ENCODE data around the gene IRF2BP1. TPM values are rescaled to one million over a fixed set of nuclear protein-coding genes. Genes with fewer than 3 reads are reported as not detected.
A peak's percentile ranks its signal among the peaks of the same experiment; 100 is the strongest.

Gene IRF2BP1
- total and polyA plus RNA-seq, 2 of the 13 experiments (the other 11 are each of a cell fraction or from before 2014, with no cell fraction given) = 4.3 to 14.3 TPM

DNA sequence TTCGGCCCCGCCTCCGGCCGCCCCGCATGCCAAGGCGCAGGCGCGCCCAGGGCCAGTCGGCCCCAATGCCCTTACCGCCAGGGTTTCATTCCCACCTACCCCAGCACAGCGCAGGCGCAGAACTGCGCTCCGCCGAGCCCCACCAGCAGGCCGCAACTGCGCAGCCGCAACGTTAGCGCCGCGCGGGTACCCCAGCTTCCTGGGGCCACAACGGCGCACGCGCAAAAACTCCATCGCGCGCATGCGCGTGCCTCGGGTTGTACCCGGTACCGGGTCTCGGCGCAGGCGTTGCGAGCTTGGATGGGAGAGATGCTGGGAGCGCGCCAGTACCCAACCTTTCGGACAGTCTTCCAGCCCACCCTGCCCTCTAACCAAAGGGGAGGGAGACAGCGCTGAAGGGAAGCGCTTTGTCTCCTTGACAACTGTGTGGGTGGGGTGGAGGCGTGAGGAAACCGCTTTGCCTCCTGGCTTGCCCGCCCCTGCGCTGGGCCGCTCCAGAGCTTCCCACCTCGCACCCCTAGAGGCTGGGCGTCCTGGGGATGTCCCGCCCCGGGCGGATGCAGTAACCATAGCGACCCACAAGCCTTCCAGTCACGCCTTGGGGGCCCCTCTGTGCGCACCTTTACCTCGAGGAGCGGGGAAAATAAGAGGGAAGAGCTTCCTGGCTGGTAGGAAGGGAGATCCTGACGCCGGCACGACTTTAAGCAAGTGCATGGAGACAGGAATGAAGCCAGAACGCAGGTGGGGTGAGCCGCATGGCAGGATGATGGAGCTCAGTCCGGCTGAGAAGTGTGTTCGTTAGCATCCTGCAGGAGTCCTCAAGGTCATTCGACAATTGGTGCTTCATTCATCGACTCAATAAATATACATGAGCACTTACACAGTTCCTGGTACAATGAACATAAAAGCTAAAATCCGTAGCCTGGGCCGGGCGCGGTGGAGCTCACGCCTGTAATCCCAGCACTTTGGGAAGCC, 17.0 kb upstream of the IRF2BP1 start (continued):
- no peak for TF ChIP-seq EP300 (IDR thresholded peaks at IDR 0.05; ENCODE audit: low read depth in 2 of 2, low read length in 2 of 2)
- no peak for TF ChIP-seq EP300 (CRISPR knock-in tag; IDR thresholded peaks at IDR 0.05; ENCODE audit: borderline replicate concordance)
- TF ChIP-seq, protein P1, sequence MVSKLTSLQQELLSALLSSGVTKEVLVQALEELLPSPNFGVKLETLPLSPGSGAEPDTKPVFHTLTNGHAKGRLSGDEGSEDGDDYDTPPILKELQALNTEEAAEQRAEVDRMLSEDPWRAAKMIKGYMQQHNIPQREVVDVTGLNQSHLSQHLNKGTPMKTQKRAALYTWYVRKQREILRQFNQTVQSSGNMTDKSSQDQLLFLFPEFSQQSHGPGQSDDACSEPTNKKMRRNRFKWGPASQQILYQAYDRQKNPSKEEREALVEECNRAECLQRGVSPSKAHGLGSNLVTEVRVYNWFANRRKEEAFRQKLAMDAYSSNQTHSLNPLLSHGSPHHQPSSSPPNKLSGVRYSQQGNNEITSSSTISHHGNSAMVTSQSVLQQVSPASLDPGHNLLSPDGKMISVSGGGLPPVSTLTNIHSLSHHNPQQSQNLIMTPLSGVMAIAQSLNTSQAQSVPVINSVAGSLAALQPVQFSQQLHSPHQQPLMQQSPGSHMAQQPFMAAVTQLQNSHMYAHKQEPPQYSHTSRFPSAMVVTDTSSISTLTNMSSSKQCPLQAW (CRISPR knock-in tag; IDR thresholded peaks at IDR 0.05) = peak; percentile 83
- 0 out of 2 replicates have a peak, but pooled peaks have one; percentile 20 for TF ChIP-seq ARNT2 (CRISPR knock-in tag; IDR thresholded peaks at IDR 0.05; ENCODE audit: low read depth)
- TF ChIP-seq GABPB1 (CRISPR knock-in tag; IDR thresholded peaks at IDR 0.05) = peak; percentile 70; the same call in 1 of the 2 replicates
- TF ChIP-seq ZNF607 (CRISPR knock-in tag; IDR thresholded peaks at IDR 0.05; ENCODE audit: borderline replicate concordance) = peak; percentile 82; the same call in 1 of the 2 replicates
- TF ChIP-seq POLR2G (IDR thresholded peaks at IDR 0.05; ENCODE audit: low read depth, low read length) = peak; percentile 83
- TF ChIP-seq, protein P2, sequence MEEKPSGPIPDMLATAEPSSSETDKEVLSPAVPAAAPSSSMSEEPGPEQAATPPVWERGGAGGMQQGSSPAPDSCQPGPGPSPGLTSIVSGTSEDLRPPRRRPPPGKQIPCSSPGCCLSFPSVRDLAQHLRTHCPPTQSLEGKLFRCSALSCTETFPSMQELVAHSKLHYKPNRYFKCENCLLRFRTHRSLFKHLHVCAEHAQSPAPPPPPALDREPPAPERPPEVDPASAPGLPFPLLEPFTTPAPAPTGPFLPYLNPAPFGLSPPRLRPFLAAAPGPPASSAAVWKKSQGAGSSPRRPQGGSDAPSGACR (CRISPR knock-in tag; IDR thresholded peaks at IDR 0.05) = 0 out of 2 replicates have a peak, but pooled peaks have one; percentile 6
- TF ChIP-seq, protein P3, sequence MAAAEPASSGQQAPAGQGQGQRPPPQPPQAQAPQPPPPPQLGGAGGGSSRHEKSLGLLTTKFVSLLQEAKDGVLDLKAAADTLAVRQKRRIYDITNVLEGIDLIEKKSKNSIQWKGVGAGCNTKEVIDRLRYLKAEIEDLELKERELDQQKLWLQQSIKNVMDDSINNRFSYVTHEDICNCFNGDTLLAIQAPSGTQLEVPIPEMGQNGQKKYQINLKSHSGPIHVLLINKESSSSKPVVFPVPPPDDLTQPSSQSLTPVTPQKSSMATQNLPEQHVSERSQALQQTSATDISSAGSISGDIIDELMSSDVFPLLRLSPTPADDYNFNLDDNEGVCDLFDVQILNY (CRISPR knock-in tag; conservative IDR thresholded peaks at IDR 0.05) = peak; percentile 31; the same call in 1 of the 2 replicates
- TF ChIP-seq HNRNPK (IDR thresholded peaks at IDR 0.05; ENCODE audit: low read depth, low read length, poor library complexity, severe bottlenecking) = no peak
- TF ChIP-seq, protein P4, sequence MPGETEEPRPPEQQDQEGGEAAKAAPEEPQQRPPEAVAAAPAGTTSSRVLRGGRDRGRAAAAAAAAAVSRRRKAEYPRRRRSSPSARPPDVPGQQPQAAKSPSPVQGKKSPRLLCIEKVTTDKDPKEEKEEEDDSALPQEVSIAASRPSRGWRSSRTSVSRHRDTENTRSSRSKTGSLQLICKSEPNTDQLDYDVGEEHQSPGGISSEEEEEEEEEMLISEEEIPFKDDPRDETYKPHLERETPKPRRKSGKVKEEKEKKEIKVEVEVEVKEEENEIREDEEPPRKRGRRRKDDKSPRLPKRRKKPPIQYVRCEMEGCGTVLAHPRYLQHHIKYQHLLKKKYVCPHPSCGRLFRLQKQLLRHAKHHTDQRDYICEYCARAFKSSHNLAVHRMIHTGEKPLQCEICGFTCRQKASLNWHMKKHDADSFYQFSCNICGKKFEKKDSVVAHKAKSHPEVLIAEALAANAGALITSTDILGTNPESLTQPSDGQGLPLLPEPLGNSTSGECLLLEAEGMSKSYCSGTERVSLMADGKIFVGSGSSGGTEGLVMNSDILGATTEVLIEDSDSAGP (CRISPR knock-in tag; IDR thresholded peaks at IDR 0.05; ENCODE audit: borderline replicate concordance) = peak; percentile 75
- TF ChIP-seq PLRG1 (conservative IDR thresholded peaks at IDR 0.05) = no peak
- TF ChIP-seq TCF7 (IDR thresholded peaks at IDR 0.05; ENCODE audit: low read depth) = no peak
- TF ChIP-seq NFKBIZ (CRISPR knock-in tag; IDR thresholded peaks at IDR 0.05) = 0 out of 2 replicates have a peak, but pooled peaks have one; percentile 28
- TF ChIP-seq, protein P5, sequence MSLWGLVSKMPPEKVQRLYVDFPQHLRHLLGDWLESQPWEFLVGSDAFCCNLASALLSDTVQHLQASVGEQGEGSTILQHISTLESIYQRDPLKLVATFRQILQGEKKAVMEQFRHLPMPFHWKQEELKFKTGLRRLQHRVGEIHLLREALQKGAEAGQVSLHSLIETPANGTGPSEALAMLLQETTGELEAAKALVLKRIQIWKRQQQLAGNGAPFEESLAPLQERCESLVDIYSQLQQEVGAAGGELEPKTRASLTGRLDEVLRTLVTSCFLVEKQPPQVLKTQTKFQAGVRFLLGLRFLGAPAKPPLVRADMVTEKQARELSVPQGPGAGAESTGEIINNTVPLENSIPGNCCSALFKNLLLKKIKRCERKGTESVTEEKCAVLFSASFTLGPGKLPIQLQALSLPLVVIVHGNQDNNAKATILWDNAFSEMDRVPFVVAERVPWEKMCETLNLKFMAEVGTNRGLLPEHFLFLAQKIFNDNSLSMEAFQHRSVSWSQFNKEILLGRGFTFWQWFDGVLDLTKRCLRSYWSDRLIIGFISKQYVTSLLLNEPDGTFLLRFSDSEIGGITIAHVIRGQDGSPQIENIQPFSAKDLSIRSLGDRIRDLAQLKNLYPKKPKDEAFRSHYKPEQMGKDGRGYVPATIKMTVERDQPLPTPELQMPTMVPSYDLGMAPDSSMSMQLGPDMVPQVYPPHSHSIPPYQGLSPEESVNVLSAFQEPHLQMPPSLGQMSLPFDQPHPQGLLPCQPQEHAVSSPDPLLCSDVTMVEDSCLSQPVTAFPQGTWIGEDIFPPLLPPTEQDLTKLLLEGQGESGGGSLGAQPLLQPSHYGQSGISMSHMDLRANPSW (CRISPR knock-in tag; IDR thresholded peaks at IDR 0.05; ENCODE audit: borderline replicate concordance) = 0 out of 2 replicates have a peak, but pooled peaks have one; percentile 57
- peak; percentile 51 for TF ChIP-seq RBM39 (IDR thresholded peaks at IDR 0.05; ENCODE audit: low read depth, low read length, poor library complexity, severe bottlenecking)
- peak; percentile 43; the same call in 1 of the 2 replicates for TF ChIP-seq RAD21 (CRISPR knock-in tag; IDR thresholded peaks at IDR 0.05)
- TF ChIP-seq DNMT3B (CRISPR knock-in tag; conservative IDR thresholded peaks at IDR 0.05) = no peak; the same call in 1 of the 2 replicates

All from HepG2 (cell line).